Activated CD8-positive, alpha-beta memory T cell treated with anti-CD3 and anti-CD28 coated beads, Interleukin-2, amount 50 U/mL, for 4 hours (primary cell): ENCODE measurements around the gene ZBTB16.

Source experiments
- DNase-seq: peaks from one replicate; pipeline ENCODE4 v3.0.0-alpha.2; 2020

ZBTB16 gene

GRCh38 chr11:114171257-114172054 lies 111.9 kb downstream of the ZBTB16 start:
- no peak for DNase-seq

GRCh38 chr11:114172055-114172861 lies 112.7 kb downstream of the ZBTB16 start:
- DNase-seq: no peak

GRCh38 chr11:114172871-114173444 lies 113.4 kb downstream of the ZBTB16 start:
- DNase-seq: no peak

- no peak for DNase-seq
These were observed 114.3 kb downstream of the ZBTB16 start for GRCh38 chr11:114173843-114174242.

- DNase-seq: no peak
These were observed 115.4 kb downstream of the ZBTB16 start for GRCh38 chr11:114174712-114175495.

GRCh38 chr11:114175706-114176105 lies 116.2 kb downstream of the ZBTB16 start:
- DNase-seq: no peak

GRCh38 chr11:114176321-114176720 lies 116.8 kb downstream of the ZBTB16 start:
- DNase-seq: no peak

GRCh38 chr11:114178656-114179055 lies 119.1 kb downstream of the ZBTB16 start:
- no peak for DNase-seq

GRCh38 chr11:114179234-114179941 lies 119.9 kb downstream of the ZBTB16 start:
- DNase-seq: no peak

GRCh38 chr11:114180301-114181055 lies 121.0 kb downstream of the ZBTB16 start:
- no peak for DNase-seq

GRCh38 chr11:114181195-114181594 lies 121.7 kb downstream of the ZBTB16 start:
- no peak for DNase-seq

GRCh38 chr11:114181752-114182151 lies 122.2 kb downstream of the ZBTB16 start:
- no peak for DNase-seq

GRCh38 chr11:114182471-114183043 lies 123.0 kb downstream of the ZBTB16 start:
- no peak for DNase-seq

- peak; percentile 52 for DNase-seq
These were observed 123.6 kb downstream of the ZBTB16 start for GRCh38 chr11:114183044-114183511.

- DNase-seq: no peak
These were observed 125.9 kb downstream of the ZBTB16 start for GRCh38 chr11:114185436-114185835.

- no peak for DNase-seq
These were observed 127.7 kb downstream of the ZBTB16 start for GRCh38 chr11:114187173-114187572.

GRCh38 chr11:114188851-114189570 lies 129.5 kb downstream of the ZBTB16 start:
- no peak for DNase-seq

GRCh38 chr11:114190630-114191029 lies 131.1 kb downstream of the ZBTB16 start:
- DNase-seq: no peak

- no peak for DNase-seq
These were observed 132.4 kb downstream of the ZBTB16 start for GRCh38 chr11:114191893-114192292.

GRCh38 chr11:114192841-114193389 lies 133.4 kb downstream of the ZBTB16 start:
- DNase-seq: no peak
